H9 (cell line): Measurements from ENCODE around the gene CCNG1. TPM values are rescaled to one million over a fixed set of nuclear protein-coding genes. Genes with fewer than 3 reads are reported as not detected.

Experiments used
- DNase-seq: peaks from one replicate; pipeline ENCODE4 v3.0.0-alpha.2; 2017
- H2AFZ ChIP-seq: one replicate; pipeline ENCODE4 v1.6.1; 2013; ENCODE audit warnings: mild to moderate bottlenecking, low read length, control low read depth, moderate library complexity
- H2AK5ac ChIP-seq: 2 replicates; pipeline ENCODE4 v1.6.1; 2013; ENCODE audit warnings: low read length, control low read depth, mixed read lengths; ENCODE audit not compliant: insufficient read length
- H2BK120ac ChIP-seq: one replicate; pipeline ENCODE4 v1.6.1; 2013; ENCODE audit warnings: low read depth, mild to moderate bottlenecking, low read length, control low read depth, inconsistent platforms; ENCODE audit not compliant: poor library complexity, severe bottlenecking
- H2BK12ac ChIP-seq: 2 replicates; pipeline ENCODE4 v1.6.1; 2013; ENCODE audit warnings: low read length, control low read depth, mixed read lengths, low read depth; ENCODE audit not compliant: insufficient read length
- H2BK15ac ChIP-seq: 2 replicates; pipeline ENCODE4 v1.6.1; 2013; ENCODE audit warnings: low read depth, low read length, control low read depth
- H2BK20ac ChIP-seq: one replicate; pipeline ENCODE4 v1.6.1; 2013; ENCODE audit warnings: low read depth, mild to moderate bottlenecking, low read length, control low read depth, inconsistent platforms; ENCODE audit not compliant: poor library complexity, severe bottlenecking
- H2BK5ac ChIP-seq: 2 replicates; pipeline ENCODE4 v1.6.1; 2013; ENCODE audit warnings: low read length, control low read depth, mixed read lengths; ENCODE audit not compliant: insufficient read length
- H3K14ac ChIP-seq: 2 replicates; pipeline ENCODE4 v1.6.1; 2013; ENCODE audit warnings: low read length, control low read depth; ENCODE audit not compliant: insufficient read depth
- H3K18ac ChIP-seq: 2 replicates; pipeline ENCODE4 v1.6.1; 2013; ENCODE audit warnings: low read depth, mild to moderate bottlenecking, mixed read lengths, low read length, control low read depth; ENCODE audit not compliant: insufficient read length
- H3K23ac ChIP-seq: 2 replicates; pipeline ENCODE4 v1.6.1; 2013; ENCODE audit warnings: low read length, control low read depth, mixed read lengths, low read depth; ENCODE audit not compliant: insufficient read length
- H3K23me2 ChIP-seq: 2 replicates; pipeline ENCODE4 v1.6.1; 2013; ENCODE audit warnings: low read depth, mild to moderate bottlenecking, mixed read lengths, low read length, control low read depth; ENCODE audit not compliant: insufficient read length, poor library complexity, severe bottlenecking
- H3K27ac ChIP-seq: 2 replicates; pipeline ENCODE4 v1.5.1; 2013; ENCODE audit warnings: low read length, control low read depth, mixed read lengths, low read depth; ENCODE audit not compliant: insufficient read length
- H3K27me3 ChIP-seq: 2 replicates; pipeline ENCODE4 v1.6.1; 2013; ENCODE audit warnings: low read length, control low read depth, inconsistent platforms; ENCODE audit not compliant: insufficient read depth
- H3K4ac ChIP-seq: 2 replicates; pipeline ENCODE4 v1.6.1; 2013; ENCODE audit warnings: low read depth, mild to moderate bottlenecking, control low read depth, inconsistent platforms, low read length, moderate library complexity
- H3K4me1 ChIP-seq: 2 replicates; pipeline ENCODE4 v1.6.1; 2013; ENCODE audit warnings: low read length, control low read depth, inconsistent platforms; ENCODE audit not compliant: insufficient read depth
- H3K4me2 ChIP-seq: 2 replicates; pipeline ENCODE4 v1.6.1; 2013; ENCODE audit warnings: low read length, control low read depth, mixed read lengths; ENCODE audit not compliant: insufficient read length, insufficient read depth
- H3K56ac ChIP-seq: 2 replicates; pipeline ENCODE4 v1.6.1; 2013; ENCODE audit warnings: low read depth, mild to moderate bottlenecking, mixed read lengths, low read length, control low read depth; ENCODE audit not compliant: insufficient read length
- H3K79me1 ChIP-seq: 2 replicates; pipeline ENCODE4 v1.6.1; 2013; ENCODE audit warnings: low read depth, mild to moderate bottlenecking, moderate library complexity, low read length, control low read depth, inconsistent platforms; ENCODE audit not compliant: insufficient read depth, poor library complexity, severe bottlenecking
- H3K79me2 ChIP-seq: 2 replicates; pipeline ENCODE4 v1.6.1; 2013; ENCODE audit warnings: low read length, control low read depth, inconsistent platforms; ENCODE audit not compliant: insufficient read depth
- H3K9ac ChIP-seq: 2 replicates; pipeline ENCODE4 v1.6.1; 2013; ENCODE audit warnings: low read length, control low read depth, mixed read lengths; ENCODE audit not compliant: insufficient read length; ENCODE audit errors: extremely low read depth
- H3K9me3 ChIP-seq: one replicate; pipeline ENCODE4 v1.6.1; 2013; ENCODE audit warnings: low read depth, low read length, inconsistent platforms; ENCODE audit not compliant: control insufficient read depth
- H3T11ph ChIP-seq: one replicate; pipeline ENCODE4 v1.6.1; 2013; ENCODE audit warnings: mild to moderate bottlenecking, low read length, control low read depth, inconsistent platforms
- H4K20me1 ChIP-seq: one replicate; pipeline ENCODE4 v1.6.1; 2013; ENCODE audit not compliant: control insufficient read depth, insufficient read length, insufficient read depth
- H4K5ac ChIP-seq: 2 replicates; pipeline ENCODE4 v1.6.1; 2013; ENCODE audit warnings: low read depth, mild to moderate bottlenecking, mixed read lengths, low read length, control low read depth; ENCODE audit not compliant: insufficient read length
- H4K8ac ChIP-seq: replicated peaks from 2 replicates; pipeline ENCODE4 v1.6.1; 2013; ENCODE audit warnings: low read length, control low read depth, mixed read lengths, low read depth; ENCODE audit not compliant: insufficient read length
- H4K91ac ChIP-seq: 2 replicates; pipeline ENCODE4 v1.6.1; 2013; ENCODE audit warnings: low read depth, mild to moderate bottlenecking, moderate library complexity, mixed read lengths, low read length, control low read depth; ENCODE audit not compliant: insufficient read length
- H3K27ac Mint-ChIP-seq, 3 experiments: 2 replicates in 2 of 3; 3 replicates in 1 of 3; pipeline ENCODE4 v1.8.0; 2020 to 2021; ENCODE audit warnings: mixed read lengths in 3 of 3, mild to moderate bottlenecking in 1 of 3, moderate library complexity in 1 of 3
- H3K27me3 Mint-ChIP-seq: 2 replicates; pipeline ENCODE4 v1.8.0; 2021; ENCODE audit warnings: low read depth, mild to moderate bottlenecking, moderate library complexity, mixed read lengths
- H3K36me3 Mint-ChIP-seq, 3 experiments: 2 replicates in 2 of 3; 3 replicates in 1 of 3; pipeline ENCODE4 v1.8.0; 2020 to 2021; ENCODE audit warnings: low read depth in 3 of 3, mixed read lengths in 3 of 3; ENCODE audit not compliant: insufficient read depth in 1 of 3
- H3K4me1 Mint-ChIP-seq, 2 experiments: 2 replicates each; pipeline ENCODE4 v1.8.0; 2020; ENCODE audit warnings: mixed read lengths in 2 of 2
- H3K4me3 Mint-ChIP-seq, 2 experiments: 2 replicates in 1 of 2; 3 replicates in 1 of 2; pipeline ENCODE4 v1.8.0; 2020 to 2021; ENCODE audit warnings: mild to moderate bottlenecking in 2 of 2, mixed read lengths in 2 of 2, moderate library complexity in 1 of 2
- H3K9me3 Mint-ChIP-seq, 2 experiments: 2 replicates in 1 of 2; 3 replicates in 1 of 2; pipeline ENCODE4 v1.8.0; 2020; ENCODE audit warnings: mild to moderate bottlenecking in 2 of 2, mixed read lengths in 2 of 2, moderate library complexity in 1 of 2
- WGBS: extraction: QIAGEN DNeasy Blood & Tissue Kit; methylation state at CpG from one replicate; pipeline ENCODE4 v1.1.7; 2013; ENCODE audit warnings: missing lambda C conversion rate, low lambda C conversion rate, mixed read lengths; ENCODE audit not compliant: insufficient read length; ENCODE audit errors: extremely low coverage; 5-methylcytosine and 5-hydroxymethylcytosine counted together
- total RNA-seq: library from RNA; stranded (reverse); gene quantifications from 2 replicates; pipeline ENCODE4 v1.2.1, GENCODE V29; 2021
- TF ChIP-seq, protein P1 (sequence below): fragments of 200-600 bp; sonication (generic); conservative IDR thresholded peaks from 3 replicates; pipeline ENCODE4 v1.8.0; 2021; ENCODE audit warnings: antibody characterized with exemption, mild to moderate bottlenecking

Gene CCNG1
- total RNA-seq, 1 experiment from 2014 or later: 521 TPM

DNA sequence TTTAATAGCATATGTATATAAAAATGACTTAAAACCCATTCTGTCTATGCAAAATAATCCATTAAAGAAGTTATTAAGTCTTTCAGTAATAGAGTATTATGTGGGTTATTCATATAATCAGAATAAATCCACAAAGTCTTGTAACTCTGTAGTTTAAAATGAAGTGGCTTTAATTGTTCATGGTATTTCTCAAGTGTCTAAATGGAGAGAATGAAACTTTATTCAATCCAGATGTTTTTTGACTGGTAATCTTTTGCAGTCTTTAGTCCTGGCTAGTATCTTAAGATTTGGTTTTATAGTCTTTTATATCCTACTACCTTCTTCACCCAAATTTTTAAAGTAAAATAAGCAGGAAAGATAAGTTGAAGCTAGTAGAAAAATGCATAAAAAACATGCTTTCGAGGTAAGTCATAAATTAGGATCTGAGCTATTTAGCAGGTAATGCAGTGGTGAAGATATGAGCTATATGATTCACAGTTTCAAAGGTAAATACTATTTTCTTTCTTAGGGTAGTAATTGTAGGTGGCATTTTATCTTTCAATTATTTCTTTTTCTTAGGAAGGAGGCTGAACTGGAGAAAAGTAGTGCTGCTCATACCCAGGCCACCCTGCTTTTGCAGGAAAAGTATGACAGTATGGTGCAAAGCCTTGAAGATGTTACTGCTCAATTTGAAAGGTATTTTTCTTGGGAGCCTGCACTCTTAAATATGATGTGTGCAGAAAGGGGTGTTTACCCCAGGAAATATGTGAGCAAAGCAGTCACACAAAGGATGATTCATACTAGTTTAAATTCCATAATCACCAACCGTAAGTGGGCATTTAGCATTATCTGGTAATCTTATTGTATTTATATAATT is 41.0 kb downstream of the CCNG1 start:
- no peak for DNase-seq

More for the DNA sequence above, 41.0 kb downstream of the CCNG1 start:
- Histone ChIP-seq H2BK20ac (no peak overlapping the region), H4K20me1 (no peaks in the 10 kb centered on the region), H3K23ac (no peak overlapping the region), H3K27me3 (no peaks in the 10 kb centered on the region), H3K4me2 (no peak overlapping the region), H3K23me2 (no peaks in the 10 kb centered on the region), H3K79me2 (no peaks in the 10 kb centered on the region), H3K18ac (no peak overlapping the region), H2AK5ac (no peak overlapping the region), H3T11ph (no peak overlapping the region), H2AFZ (no peak overlapping the region), H3K4ac (no peak overlapping the region), H3K4me1 (no peaks in the 10 kb centered on the region), H2BK15ac (no peak overlapping the region), H2BK5ac (no peak overlapping the region), H3K27ac (no peak overlapping the region), H3K79me1 (no peaks in the 10 kb centered on the region), H3K9ac (no peak overlapping the region), H4K5ac (no peak overlapping the region), H3K9me3 (no peaks in the 10 kb centered on the region), H3K56ac (no peak overlapping the region), H4K91ac (no peak overlapping the region), H4K8ac (no peak overlapping the region), H2BK12ac (no peak overlapping the region), H3K14ac (no peak overlapping the region), H2BK120ac (no peak overlapping the region)
- no CpG with 5 or more reads among the region's 2 CpGs for WGBS
- H3K27ac Mint-ChIP-seq: no peak overlapping the region
- H3K4me3 Mint-ChIP-seq: no peak overlapping the region
- H3K9me3 Mint-ChIP-seq: no peaks in the 10 kb centered on the region
- H3K36me3 Mint-ChIP-seq: peaks cover 40 to 91% (median 73%) of the 10 kb centered on the region in 3 experiments; a peak in 6 of 7 replicates
- H3K27me3 Mint-ChIP-seq: no peaks in the 10 kb centered on the region
- TF ChIP-seq, protein P1, sequence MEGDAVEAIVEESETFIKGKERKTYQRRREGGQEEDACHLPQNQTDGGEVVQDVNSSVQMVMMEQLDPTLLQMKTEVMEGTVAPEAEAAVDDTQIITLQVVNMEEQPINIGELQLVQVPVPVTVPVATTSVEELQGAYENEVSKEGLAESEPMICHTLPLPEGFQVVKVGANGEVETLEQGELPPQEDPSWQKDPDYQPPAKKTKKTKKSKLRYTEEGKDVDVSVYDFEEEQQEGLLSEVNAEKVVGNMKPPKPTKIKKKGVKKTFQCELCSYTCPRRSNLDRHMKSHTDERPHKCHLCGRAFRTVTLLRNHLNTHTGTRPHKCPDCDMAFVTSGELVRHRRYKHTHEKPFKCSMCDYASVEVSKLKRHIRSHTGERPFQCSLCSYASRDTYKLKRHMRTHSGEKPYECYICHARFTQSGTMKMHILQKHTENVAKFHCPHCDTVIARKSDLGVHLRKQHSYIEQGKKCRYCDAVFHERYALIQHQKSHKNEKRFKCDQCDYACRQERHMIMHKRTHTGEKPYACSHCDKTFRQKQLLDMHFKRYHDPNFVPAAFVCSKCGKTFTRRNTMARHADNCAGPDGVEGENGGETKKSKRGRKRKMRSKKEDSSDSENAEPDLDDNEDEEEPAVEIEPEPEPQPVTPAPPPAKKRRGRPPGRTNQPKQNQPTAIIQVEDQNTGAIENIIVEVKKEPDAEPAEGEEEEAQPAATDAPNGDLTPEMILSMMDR: no peak
- H3K4me1 Mint-ChIP-seq: no peaks in the 10 kb centered on the region
